Activated T-cell treated with anti-CD3 and anti-CD28 coated beads, Interleukin-2, amount 50 U/mL, for 48 hours (primary cell): Measurements from ENCODE around the gene MET.
"Not testable (repeated sequence)": the region's sequence is repeated elsewhere in the genome, so short reads cannot be mapped to it uniquely, and the experiment has no call there.

Source experiments
- DNase-seq, 2 experiments: peaks; one replicate each; pipeline ENCODE4 v3.0.0-alpha.2; 2020

MET gene

DNA sequence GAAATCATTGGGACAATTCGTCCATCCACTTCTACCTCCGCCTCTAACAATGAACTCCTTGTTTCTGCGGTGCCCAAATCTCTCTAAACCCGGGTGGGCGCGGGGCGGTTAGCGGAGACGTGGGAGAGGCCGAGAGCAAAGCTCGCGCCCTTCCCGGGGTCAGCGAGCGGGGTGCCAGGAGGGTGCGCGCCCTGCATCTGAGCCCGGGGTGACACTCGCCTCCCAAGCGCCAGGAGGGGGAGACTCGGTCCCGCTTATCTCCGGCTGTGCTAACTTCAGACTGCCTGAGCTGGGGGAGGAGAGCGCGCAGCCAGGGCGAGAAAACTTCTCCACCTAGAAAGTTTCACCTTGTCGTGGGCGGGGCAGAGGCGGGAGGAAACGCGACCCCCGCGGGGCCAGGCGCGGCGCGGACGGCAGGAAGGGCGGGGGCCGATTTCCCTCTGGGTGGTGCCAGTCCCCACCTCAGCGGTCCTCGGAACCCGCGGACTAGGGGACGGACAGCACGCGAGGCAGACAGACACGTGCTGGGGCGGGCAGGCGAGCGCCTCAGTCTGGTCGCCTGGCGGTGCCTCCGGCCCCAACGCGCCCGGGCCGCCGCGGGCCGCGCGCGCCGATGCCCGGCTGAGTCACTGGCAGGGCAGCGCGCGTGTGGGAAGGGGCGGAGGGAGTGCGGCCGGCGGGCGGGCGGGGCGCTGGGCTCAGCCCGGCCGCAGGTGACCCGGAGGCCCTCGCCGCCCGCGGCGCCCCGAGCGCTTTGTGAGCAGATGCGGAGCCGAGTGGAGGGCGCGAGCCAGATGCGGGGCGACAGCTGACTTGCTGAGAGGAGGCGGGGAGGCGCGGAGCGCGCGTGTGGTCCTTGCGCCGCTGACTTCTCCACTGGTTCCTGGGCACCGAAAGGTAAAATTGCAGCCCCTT lies at the start of gene MET:
Gene MET, plus strand, starts transcription at position 516 of the 915 bp plus-strand sequence. CDS start 26,889 bp downstream, outside the sequence.
- DNase-seq, result peak; percentile 66 to 72

DNA sequence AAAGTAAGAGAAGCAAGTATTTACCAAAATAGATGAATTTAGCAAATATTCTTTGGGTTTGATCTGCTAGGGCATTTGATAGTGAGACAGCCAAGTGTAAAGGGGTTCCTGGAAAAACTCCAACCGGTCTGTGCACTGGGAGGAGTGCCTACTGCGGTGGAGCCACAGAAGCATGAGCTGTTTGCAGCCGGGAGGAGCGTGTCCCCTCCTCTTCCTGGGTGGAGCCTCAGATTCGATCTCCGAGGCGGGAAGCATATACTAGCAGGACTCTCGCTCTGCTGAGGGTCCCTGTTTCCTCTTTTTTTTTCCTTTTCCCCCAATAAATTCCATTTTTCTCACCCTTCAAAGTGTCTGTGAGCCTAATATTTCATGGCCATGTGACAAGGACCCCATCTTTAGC lies 45.1 kb upstream of the MET start:
- no peak for DNase-seq

DNA sequence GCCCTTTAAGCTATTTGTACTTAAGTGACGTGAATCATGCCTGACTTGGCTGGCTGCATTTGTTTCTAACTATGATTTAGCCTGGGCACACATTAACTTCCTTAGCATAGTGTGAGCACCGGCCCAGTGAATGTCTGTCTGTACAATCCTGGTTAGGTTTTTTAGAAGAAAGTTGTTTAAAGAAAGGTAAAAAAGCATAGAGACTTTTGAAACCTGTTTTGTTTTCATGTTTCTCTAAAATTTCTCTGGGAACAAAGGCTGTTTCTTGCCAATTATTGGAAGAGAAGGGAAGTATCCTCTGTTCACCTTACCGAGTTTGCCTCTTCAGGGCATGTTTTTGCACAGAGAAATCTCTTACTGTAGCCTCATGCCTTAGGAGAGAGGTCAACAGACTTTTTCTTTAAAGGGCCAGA lies 42.9 kb upstream of the MET start:
- no peak for DNase-seq

DNA sequence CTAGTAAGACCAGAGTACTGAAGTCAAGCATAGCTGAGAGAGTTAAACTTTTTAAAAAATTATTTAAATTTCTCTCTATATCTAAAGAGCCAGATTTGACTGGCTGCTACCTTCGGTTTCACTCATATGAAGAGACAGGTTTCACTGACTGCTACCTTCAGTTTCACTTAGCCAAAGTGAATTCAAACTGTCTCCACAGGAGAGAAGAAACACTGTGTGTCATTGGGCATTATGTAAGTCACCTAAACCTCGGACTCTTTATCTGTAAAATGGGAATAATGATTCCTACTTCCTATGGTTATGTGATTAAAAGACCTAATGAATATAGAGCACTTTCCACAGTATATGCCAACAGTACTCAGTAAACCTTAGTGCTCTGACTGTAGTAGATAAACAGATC lies 41.6 kb upstream of the MET start:
- DNase-seq, result no peak

DNA sequence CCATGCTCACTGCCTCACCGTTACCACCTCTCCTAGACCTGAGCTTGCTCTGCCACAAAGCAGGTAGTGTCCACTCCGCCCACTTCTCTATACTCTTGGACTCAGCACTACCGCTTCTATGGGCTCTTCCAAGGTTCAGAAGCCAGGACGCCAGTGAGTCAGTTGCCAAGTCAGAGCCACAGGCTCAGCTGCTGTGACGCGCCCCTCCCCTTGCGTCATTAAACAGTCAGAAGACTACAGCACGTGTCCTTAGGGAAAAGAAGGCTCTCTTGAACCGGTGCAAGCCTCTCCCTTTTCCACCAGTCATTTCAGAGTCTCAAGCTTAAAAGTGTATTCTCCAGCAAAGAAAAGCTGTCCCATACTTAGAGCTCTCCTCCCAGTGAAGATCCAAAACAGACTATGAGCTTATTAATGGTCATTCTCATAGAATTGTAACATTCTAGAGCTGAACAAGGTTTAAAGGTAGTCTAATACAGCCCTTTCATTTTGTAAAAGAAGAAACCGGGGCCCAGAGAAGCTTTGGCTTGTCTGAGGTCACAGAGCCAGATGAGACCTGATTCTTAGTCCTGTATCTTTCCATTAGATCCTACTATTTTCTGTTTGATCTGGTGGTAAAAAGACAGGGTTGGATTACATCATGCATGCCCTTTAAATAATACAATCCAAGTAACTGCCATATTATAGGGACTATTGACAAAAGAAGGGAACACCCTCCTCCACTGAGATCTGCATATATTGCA lies 40.9 kb upstream of the MET start:
- no peak for DNase-seq

DNA sequence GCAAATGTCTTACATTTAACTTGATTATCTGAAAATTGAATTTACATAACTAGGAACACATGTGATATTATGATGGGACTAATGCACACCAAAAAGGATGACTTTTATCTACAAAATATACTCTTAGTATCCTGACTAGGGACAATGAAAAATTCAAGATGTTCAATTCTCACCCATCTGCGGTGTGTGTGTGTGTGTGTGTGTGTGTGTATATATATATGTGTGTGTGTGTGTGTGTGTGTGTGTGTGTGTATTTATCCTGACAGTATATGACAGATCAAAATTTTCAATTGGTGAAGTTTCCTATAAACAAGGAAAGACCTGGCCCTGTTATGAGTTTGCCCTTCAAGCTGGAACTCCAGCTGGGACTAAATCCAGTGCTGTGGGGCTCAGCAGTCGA lies 40.3 kb upstream of the MET start:
- no peak for DNase-seq

DNA sequence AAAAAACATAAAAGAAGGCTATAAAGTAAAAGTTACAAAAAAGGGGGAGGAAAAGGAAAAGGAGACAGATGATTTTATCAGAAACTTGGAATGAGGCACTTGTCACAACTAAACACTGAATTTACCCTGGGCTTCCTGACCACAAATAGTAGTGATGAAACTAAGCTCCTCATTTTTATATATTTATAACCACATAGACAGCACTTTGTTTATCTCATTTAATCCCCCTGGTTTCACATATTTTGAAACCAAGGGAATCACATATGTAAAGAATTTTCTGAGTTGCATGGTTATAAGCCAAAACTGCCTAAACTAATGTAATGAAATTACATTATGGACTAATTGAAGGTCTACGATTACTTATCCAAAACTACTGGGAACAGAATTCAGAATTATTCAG lies 39.6 kb upstream of the MET start:
- DNase-seq, result no peak

DNA sequence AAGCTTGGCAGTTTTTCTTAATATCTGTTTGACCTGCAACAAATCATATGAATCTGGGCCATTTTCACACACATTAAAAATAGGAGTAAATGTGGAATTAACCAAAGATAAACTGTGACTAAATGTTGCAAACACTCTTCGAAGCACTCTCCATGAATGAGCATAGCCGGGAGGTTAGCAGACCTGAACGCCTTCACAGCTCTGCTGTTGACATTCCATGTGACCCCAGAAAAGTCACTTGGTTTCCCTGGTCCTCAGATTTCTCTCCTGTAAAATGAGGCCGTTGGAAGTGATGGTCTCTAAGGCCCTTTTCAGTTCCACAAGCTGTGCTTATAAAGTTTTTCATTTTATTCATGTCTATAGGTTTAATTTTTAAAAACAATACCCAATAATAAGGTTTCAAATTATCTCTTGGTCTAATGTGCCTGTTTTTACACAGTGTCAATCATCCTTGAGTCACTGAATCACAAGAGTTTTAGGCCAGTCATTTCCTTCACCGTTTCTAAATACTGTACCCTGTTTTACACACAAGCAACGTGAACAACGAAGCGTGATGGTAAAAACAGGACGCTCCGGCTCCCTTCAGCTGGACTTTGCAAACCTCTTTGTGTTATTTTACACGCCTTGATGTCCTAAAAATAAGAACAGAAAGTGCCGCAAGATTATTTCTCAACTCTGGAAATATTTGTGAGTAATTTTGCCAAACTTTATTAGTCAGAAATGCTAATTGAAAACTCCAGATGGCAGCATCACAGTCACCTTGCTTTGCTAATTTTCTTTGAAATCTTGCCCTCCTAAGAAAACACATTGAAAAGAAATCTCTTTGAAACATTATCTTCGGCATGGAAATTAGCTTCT lies 38.6 kb upstream of the MET start:
- DNase-seq, result no peak

DNA sequence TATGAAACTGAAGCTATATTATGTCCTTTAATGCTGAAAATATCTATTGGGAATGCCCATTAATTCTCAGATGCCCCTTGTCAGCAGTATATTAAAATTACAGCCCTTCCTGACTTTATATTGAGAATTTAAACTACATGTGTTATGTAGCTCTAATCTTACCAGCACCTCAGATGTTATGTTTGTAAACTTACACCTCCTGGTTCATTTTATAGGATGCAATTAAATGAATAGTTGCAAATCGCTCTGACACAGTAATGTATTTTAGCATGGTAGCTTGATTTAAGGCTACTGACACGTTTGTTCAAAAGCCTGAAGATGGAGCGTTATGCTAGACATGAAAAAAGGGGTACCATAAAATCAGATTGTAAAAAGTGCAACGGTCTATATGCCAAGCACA lies 35.0 kb upstream of the MET start:
- no peak for DNase-seq

DNA sequence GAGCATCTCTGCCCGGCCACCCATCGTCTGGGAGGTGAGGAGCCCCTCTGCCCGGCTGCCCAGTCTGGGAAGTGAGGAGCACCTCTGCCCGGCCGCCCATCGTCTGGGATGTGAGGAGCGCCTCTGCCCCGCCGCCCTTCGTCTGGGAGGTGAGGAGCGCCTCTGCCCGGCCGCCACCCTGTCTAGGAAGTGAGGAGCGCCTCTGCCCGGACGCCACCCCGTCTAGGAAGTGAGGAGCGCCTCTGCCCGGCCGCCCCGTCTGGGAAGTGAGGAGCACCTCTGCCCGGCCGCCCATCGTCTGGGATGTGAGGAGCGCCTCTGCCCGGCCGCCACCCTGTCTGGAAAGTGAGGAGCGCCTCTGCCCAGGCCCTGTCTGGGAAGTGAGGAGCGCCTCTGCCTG lies 33.4 kb upstream of the MET start:
- not testable (repeated sequence) for DNase-seq

DNA sequence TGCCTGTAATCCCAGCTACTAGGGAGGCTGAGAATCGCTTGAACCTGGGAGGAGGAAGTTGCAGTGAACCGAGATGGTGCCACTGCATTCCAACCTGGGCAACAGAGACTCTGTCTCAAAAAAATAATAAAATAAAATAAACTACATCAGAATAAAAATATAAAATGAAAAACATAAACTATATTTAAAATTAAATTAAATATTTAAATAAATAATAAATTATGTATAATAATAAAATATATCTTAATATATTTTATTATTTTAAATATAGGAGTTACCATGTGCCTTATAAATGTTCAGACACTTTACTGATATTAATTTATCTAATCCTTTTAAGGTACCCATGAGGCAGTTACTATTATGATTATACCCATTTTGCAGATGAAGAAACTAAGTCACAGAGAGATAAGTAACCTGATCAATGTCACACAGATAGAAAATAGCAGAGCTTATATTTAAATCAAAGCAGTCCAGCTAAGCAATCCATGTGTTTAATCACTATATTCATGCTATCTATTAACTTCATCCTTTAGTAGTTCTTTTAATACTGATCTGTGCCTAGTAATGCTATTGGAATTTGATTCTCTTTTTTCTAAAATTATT lies 30.3 kb upstream of the MET start:
- no peak for DNase-seq

DNA sequence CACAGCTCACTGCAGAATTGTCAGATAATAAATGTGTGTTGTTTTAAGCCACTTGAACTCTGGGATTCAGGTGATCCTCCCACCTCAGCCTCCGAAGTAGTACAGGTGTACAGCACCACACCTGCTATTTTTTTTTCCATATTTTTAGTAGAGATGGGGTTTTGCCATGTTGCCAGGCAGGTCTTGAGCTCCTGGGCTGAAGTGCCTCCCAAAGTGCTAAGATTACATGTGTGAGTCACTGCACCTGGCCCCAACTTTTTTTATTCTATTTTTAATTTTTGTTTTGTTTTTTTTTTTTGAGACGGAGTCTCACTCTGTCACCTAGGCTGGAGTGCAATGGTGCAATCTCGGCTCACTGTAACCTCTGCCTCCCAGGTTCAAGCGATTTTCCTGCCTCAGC lies 28.8 kb upstream of the MET start:
- DNase-seq, result not testable (repeated sequence)

DNA sequence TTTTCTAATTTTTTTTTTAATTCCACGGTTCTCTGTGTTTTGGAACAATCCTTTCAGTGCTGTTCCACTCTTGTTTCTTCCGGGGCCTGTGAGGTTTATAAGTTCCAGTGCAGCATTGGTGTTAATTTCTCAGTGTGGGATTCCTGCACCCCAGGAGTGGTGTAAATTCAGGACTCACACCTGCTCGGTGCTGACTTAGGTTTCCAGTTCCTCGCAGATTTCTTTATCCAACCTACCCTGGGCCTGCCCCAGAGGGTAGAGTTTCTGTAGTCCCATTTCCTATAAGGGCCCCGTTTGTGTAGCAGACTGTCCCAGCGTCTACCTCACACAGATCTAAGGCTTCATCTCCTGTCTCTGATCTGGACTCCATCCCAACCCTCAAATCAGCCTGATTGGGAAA lies 27.4 kb upstream of the MET start:
- no peak for DNase-seq

DNA sequence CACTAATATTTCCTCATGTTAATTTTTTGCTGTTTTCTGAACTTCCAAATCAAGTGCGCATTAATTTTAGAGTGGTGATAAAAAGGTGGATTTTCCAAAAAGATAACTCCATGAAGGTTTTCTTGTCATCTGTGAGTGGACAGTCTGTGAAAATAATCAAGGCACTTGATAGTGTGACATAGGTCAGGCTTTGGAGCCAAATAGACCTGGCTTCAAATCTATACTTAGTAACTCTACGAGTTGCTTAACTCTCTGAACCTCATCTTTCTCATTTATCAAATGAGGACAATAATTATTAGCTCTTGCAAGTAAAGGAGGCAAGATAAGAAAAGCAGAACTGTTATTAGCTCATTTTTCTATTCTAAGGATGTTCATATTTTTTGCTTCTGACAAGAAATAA lies 24.7 kb upstream of the MET start:
- no peak for DNase-seq

DNA sequence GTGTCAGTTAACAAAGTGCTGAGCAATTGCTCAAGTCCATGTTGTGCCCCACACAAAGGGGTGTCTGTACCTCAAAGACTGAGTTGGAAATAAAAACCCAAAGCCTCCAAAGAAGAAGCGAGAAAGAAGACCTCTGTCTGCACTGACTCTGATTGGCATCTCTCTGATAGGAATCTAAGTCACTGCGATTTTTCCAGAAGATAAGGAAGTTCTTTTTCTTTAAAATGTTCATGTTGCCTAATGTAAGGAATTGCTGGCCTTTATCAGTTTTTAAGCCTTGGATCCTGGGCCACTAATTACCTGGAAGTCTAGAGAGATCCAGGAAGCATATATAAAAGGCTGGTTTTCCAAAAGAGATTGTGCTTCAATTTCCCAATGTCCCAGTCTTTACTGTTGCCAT lies 24.1 kb upstream of the MET start:
- DNase-seq, result no peak

DNA sequence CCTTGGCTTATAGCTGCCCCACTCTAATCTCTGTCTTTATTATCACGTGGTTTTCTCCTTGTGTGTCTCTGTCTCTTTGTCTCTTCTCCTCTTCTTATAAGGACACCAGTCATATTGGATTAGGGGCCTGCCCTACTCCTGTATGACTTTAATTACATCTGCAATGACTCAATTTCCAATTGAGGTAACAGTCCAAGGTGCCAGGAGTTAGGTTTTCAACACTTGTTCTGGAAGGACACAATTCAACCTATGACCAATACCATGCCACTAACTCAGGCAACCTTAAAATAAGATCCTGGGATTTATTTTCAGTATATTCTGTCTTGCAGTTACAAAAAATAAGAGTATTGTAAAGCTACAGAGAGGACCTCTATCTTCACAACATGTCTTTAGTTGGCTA lies 21.6 kb upstream of the MET start:
- DNase-seq, result no peak

DNA sequence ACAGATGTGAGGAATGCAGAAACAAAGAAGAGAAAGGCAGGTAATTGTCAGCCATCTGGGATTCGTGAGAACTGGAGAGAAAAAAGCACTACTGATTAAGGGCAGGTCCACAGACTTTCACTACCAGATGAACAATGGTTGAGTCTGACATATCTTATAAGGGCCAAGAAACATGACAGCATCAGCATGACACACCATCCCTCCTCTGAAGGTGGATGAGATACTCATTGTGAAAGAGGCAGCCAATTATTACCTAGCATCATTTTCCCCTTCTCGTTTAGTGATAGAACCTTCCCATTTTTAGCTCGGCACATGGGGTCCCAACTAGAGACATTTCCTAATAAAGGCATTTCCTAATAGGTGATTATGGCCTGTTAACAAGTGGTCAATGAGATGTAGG lies 19.2 kb upstream of the MET start:
- no peak for DNase-seq

DNA sequence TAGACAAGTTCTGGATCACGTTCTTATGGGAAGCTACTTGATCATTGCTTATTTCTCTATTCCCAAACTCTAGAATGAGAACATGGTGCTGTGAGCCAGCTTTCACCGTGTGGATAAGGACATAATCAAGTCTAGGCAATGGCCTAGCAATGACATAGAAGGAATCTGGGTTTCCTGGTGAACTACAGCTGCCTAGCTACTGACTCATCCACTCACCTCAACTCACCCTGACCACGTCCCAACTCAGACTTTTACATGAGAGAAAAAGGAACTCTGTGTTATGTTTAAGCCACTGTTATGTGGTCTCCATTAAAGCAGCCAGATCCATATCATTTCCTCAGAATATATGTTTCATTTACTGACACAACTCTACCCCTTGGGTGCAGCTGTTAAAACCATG lies 18.8 kb upstream of the MET start:
- no peak for DNase-seq

DNA sequence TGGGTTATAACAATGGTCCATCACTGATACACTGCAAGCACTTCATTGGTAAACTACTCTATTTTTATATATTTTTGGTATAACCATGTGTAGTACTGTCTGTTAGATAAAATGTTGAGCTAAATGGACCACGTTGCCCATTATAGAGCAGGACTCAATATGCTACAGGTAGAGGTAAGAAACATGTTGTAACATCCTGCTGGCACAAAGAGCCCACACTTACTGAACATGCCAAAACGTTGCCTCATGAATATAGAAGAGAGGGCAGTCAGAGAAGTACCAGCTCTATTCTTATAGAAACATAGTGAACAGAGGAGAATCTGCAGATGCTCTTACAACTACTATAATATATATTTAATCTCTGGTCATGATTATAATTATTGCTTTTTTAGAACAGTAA lies 18.4 kb upstream of the MET start:
- DNase-seq, result no peak

DNA sequence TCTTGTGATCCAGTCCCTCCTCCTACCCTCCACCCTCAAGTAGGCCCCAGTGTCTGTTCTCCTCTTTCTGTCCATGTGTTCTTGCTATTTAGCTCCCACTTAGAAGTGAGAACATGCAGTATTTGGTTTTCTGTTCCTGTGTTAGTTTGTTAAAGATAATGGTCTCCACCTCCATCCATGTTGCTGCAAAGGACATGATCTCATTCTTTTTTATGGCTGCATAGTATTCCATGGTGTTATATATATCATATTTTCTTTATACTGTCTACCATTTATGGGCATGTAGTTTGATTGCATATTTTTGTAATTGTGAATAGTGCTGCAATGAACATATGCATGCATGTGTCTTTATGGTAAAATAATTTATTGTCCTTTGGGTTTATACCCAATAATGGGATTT lies 12.7 kb upstream of the MET start:
- DNase-seq, result not testable (repeated sequence)

DNA sequence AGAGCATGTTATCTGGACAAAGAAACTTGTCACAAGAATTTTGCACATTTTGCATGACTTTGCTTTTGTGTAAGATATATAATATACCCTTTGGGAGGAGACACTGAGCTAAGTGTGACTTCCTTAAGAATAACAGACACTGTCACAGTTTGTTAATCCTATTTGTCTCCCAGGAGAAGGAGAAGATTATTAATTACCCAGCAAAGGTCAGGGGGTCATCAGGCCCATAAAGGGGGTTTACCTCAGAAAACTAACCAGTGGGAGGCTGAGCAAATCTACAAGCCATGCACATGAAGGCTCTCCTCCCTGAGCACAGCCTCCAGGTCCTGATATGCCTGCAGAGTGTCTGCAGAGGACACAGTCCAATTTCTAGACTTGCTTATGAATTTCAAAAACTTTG lies 10.1 kb upstream of the MET start:
- no peak for DNase-seq

DNA sequence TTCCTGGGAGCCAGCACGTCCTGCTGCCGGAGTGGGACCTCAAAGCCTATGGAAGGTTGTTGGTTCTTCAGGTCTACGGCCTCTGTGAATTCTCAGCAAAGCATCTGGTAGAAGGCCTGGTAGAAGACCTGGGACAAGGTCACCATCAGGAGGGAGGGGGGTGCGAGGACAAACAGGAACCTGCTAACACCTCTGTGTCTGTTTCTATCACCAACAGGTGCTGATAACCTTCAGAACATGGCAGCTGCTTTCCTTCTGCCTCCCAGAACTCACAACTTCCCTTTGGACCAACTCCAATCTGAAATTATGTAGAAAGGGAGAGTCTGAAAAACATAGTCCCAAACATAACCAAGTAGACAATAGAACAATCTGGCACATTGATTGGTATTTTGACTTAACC lies 8.3 kb upstream of the MET start:
- DNase-seq, result no peak
